GM12873 (cell line): Measurements from ENCODE around the gene HIBCH.

Experiments used
- CTCF ChIP-seq: IDR thresholded peaks from 2 replicates; pipeline ENCODE4 v1.5.1; 2012; ENCODE audit warnings: low read depth, mild to moderate bottlenecking, moderate library complexity, low read length, control low read depth; ENCODE audit not compliant: insufficient read depth; ENCODE audit errors: missing control alignments

HIBCH gene

GRCh38 chr2:190283783-190284182, 35.8 kb downstream of the HIBCH start:
- TF ChIP-seq CTCF, result no peak

- TF ChIP-seq CTCF, result no peak
These were observed 38.9 kb downstream of the HIBCH start for GRCh38 chr2:190280565-190281350.

- TF ChIP-seq CTCF, result peak; percentile 29
These were observed 42.2 kb downstream of the HIBCH start for GRCh38 chr2:190277234-190278112.

- no peak for TF ChIP-seq CTCF
These were observed 47.2 kb downstream of the HIBCH start for GRCh38 chr2:190272457-190272842.

- no peak for TF ChIP-seq CTCF
These were observed 47.7 kb downstream of the HIBCH start for GRCh38 chr2:190271783-190272456.

GRCh38 chr2:190270298-190270697, 49.3 kb downstream of the HIBCH start:
- no peak for TF ChIP-seq CTCF

- TF ChIP-seq CTCF, result no peak
These were observed 52.3 kb downstream of the HIBCH start for GRCh38 chr2:190267302-190267701.
